Neural progenitor cell (in vitro differentiated cells): ENCODE data around the gene ETHE1. TPM values are rescaled to one million over a fixed set of nuclear protein-coding genes. Genes with fewer than 3 reads are reported as not detected.

Experiments used
- DNase-seq: peaks from one replicate; pipeline ENCODE4 v3.0.0-alpha.2; 2016; ENCODE audit warnings: low spot score
- H2AFZ ChIP-seq: fragments of 200-600 bp; sonication (generic); replicated peaks from 2 replicates; pipeline ENCODE4 v1.6.1; 2016; ENCODE audit warnings: antibody characterized with exemption
- H3F3A ChIP-seq: fragments of 200-600 bp; sonication (generic); 2 replicates; pipeline ENCODE4 v1.6.1; 2016; ENCODE audit warnings: antibody characterized with exemption, low read depth
- H3K27ac ChIP-seq: fragments of 200-600 bp; sonication (generic); 2 replicates; pipeline ENCODE4 v1.5.1; 2016; ENCODE audit warnings: mild to moderate bottlenecking
- H3K27me3 ChIP-seq: fragments of 200-600 bp; sonication (generic); 2 replicates; pipeline ENCODE4 v1.6.1; 2016; ENCODE audit warnings: mild to moderate bottlenecking, moderate library complexity
- H3K36me3 ChIP-seq: fragments of 200-600 bp; sonication (generic); 2 replicates; pipeline ENCODE4 v1.5.1; 2016
- H3K4me1 ChIP-seq: fragments of 200-600 bp; sonication (generic); 2 replicates; pipeline ENCODE4 v1.6.1; 2016; ENCODE audit warnings: mixed run types
- H3K4me2 ChIP-seq: fragments of 200-600 bp; sonication (generic); 2 replicates; pipeline ENCODE4 v1.6.1; 2016
- H3K4me3 ChIP-seq: fragments of 200-600 bp; sonication (generic); 2 replicates; pipeline ENCODE4 v1.5.1; 2016
- H3K79me2 ChIP-seq: fragments of 200-600 bp; sonication (generic); 2 replicates; pipeline ENCODE4 v1.6.1; 2016; ENCODE audit warnings: low read depth
- H3K9ac ChIP-seq: fragments of 200-600 bp; sonication (generic); 2 replicates; pipeline ENCODE4 v1.6.1; 2016
- H3K9me3 ChIP-seq: fragments of 200-600 bp; sonication (generic); 2 replicates; pipeline ENCODE4 v1.5.1; 2016; ENCODE audit warnings: low read depth
- H4K20me1 ChIP-seq: fragments of 200-600 bp; sonication (generic); 2 replicates; pipeline ENCODE4 v1.6.1; 2016; ENCODE audit warnings: low read depth
- H3K27ac Mint-ChIP-seq: 3 replicates; pipeline ENCODE4 v1.8.0; 2021; ENCODE audit warnings: mixed read lengths
- H3K27me3 Mint-ChIP-seq: 2 replicates; pipeline ENCODE4 v1.8.0; 2022; ENCODE audit warnings: low read depth, mild to moderate bottlenecking, inconsistent platforms, moderate library complexity, mixed read lengths; ENCODE audit not compliant: insufficient read depth
- H3K36me3 Mint-ChIP-seq: 3 replicates; pipeline ENCODE4 v1.8.0; 2021; ENCODE audit warnings: mixed read lengths
- H3K4me1 Mint-ChIP-seq: 3 replicates; pipeline ENCODE4 v1.8.0; 2021; ENCODE audit warnings: mixed read lengths
- H3K4me3 Mint-ChIP-seq: 3 replicates; pipeline ENCODE4 v1.8.0; 2021; ENCODE audit warnings: mild to moderate bottlenecking, moderate library complexity, mixed read lengths
- H3K9me3 Mint-ChIP-seq: 3 replicates; pipeline ENCODE4 v1.8.0; 2020; ENCODE audit warnings: mixed read lengths
- CTCF ChIP-seq: fragments of 200-600 bp; sonication (generic); IDR thresholded peaks from 2 replicates; pipeline ENCODE4 v1.5.1; 2017; ENCODE audit warnings: antibody characterized with exemption, mild to moderate bottlenecking
- EZH2 ChIP-seq: fragments of 200-600 bp; sonication (generic); IDR thresholded peaks from 2 replicates; pipeline ENCODE4 v1.6.1; 2017; ENCODE audit warnings: antibody characterized with exemption, mild to moderate bottlenecking, moderate library complexity
- EZH2phosphoT487 ChIP-seq: fragments of 200-600 bp; sonication (generic); IDR thresholded peaks from 2 replicates; pipeline ENCODE4 v1.6.1; 2017; ENCODE audit warnings: antibody characterized with exemption
- total RNA-seq: library from RNA; depleted of rRNA; stranded (reverse); fragments of >200 nt; gene quantifications from 2 replicates; pipeline ENCODE4 v1.2.3, GENCODE V29; 2015; ENCODE audit warnings: low replicate concordance

ETHE1 gene
- total RNA-seq, 1 donor from 2014 or later, result 13.6 TPM

GRCh38 chr19:43470288-43470687 is 56.7 kb downstream of the ETHE1 start:
- Histone ChIP-seq H3K27me3 (peaks cover 36% of the 10 kb centered on the region), H3K27ac (no peak overlapping the region), H3K79me2 (no peaks in the 10 kb centered on the region), H3K4me2 (no peak overlapping the region), H3K36me3 (no peaks in the 10 kb centered on the region), H2AFZ (no peak overlapping the region), H3K9me3 (no peaks in the 10 kb centered on the region), H3K4me1 (no peaks in the 10 kb centered on the region), H3F3A (peaks cover 7% of the 10 kb centered on the region), H4K20me1 (no peaks in the 10 kb centered on the region), H3K4me3 (no peak overlapping the region), H3K9ac (no peak overlapping the region)
- no peak overlapping the region for H3K27ac Mint-ChIP-seq
- H3K4me3 Mint-ChIP-seq, result no peak overlapping the region
- H3K4me1 Mint-ChIP-seq, result peaks cover 8% of the 10 kb centered on the region
- peaks cover 18% of the 10 kb centered on the region for H3K27me3 Mint-ChIP-seq
- TF ChIP-seq EZH2, result no peak
- no peak for TF ChIP-seq EZH2phosphoT487
- no peak for TF ChIP-seq CTCF
- no peaks in the 10 kb centered on the region for H3K36me3 Mint-ChIP-seq
- no peak for DNase-seq
- H3K9me3 Mint-ChIP-seq, result no peaks in the 10 kb centered on the region

GRCh38 chr19:43469160-43469480 is 57.9 kb downstream of the ETHE1 start:
- TF ChIP-seq EZH2, result no peak
- no peak for TF ChIP-seq CTCF
- TF ChIP-seq EZH2phosphoT487, result no peak
- H3K4me3 ChIP-seq, result no peak overlapping the region
- no peak overlapping the region for H3K4me3 Mint-ChIP-seq
- H4K20me1 ChIP-seq, result no peaks in the 10 kb centered on the region
- H3K9me3 ChIP-seq, result no peaks in the 10 kb centered on the region
- peaks cover 13% of the 10 kb centered on the region for H3K4me1 Mint-ChIP-seq
- H3K4me1 ChIP-seq, result no peaks in the 10 kb centered on the region
- no peak overlapping the region for H3K9ac ChIP-seq
- peaks cover 22% of the 10 kb centered on the region for H3K27me3 Mint-ChIP-seq
- no peak overlapping the region for H2AFZ ChIP-seq
- no peak for DNase-seq
- no peaks in the 10 kb centered on the region for H3K36me3 ChIP-seq
- no peak overlapping the region for H3K27ac ChIP-seq
- H3K27me3 ChIP-seq, result peaks cover 39% of the 10 kb centered on the region
- no peaks in the 10 kb centered on the region for H3K79me2 ChIP-seq
- H3K4me2 ChIP-seq, result no peak overlapping the region
- no peaks in the 10 kb centered on the region for H3K36me3 Mint-ChIP-seq
- H3K27ac Mint-ChIP-seq, result no peak overlapping the region
- peaks cover 4% of the 10 kb centered on the region for H3F3A ChIP-seq
- H3K9me3 Mint-ChIP-seq, result no peaks in the 10 kb centered on the region

- peaks cover 13% of the 10 kb centered on the region for H3K4me1 Mint-ChIP-seq
- H3K36me3 ChIP-seq, result no peaks in the 10 kb centered on the region
- no peak overlapping the region for H3K9ac ChIP-seq
- no peaks in the 10 kb centered on the region for H4K20me1 ChIP-seq
- H3K4me1 ChIP-seq, result no peaks in the 10 kb centered on the region
- H3K9me3 Mint-ChIP-seq, result no peaks in the 10 kb centered on the region
- H3K4me2 ChIP-seq, result no peak overlapping the region
- no peaks in the 10 kb centered on the region for H3K36me3 Mint-ChIP-seq
- no peak overlapping the region for H3K27ac Mint-ChIP-seq
- no peak for DNase-seq
- H3K27me3 Mint-ChIP-seq, result peaks cover 24% of the 10 kb centered on the region
- H3F3A ChIP-seq, result peaks cover 8% of the 10 kb centered on the region
- H2AFZ ChIP-seq, result no peak overlapping the region
- no peak for TF ChIP-seq EZH2
- no peak for TF ChIP-seq EZH2phosphoT487
- TF ChIP-seq CTCF, result no peak
- H3K4me3 Mint-ChIP-seq, result no peak overlapping the region
- no peaks in the 10 kb centered on the region for H3K79me2 ChIP-seq
- peaks cover 36% of the 10 kb centered on the region for H3K27me3 ChIP-seq
- H3K9me3 ChIP-seq, result no peaks in the 10 kb centered on the region
- no peak overlapping the region for H3K27ac ChIP-seq
- no peak overlapping the region for H3K4me3 ChIP-seq
Measured at GRCh38 chr19:43468354-43469159, 58.4 kb downstream of the ETHE1 start.
